Measurements from ENCODE around the gene KRT74. TPM values are rescaled to one million over a fixed set of nuclear protein-coding genes. Genes with fewer than 3 reads are reported as not detected.

KRT74 gene
- total and polyA plus RNA-seq, 2 of the 8 experiments (the other 6 are each of a cell fraction or from before 2014, with no cell fraction given): not detected

- DNase-seq (ENCODE audit: low read depth in 1 of 2, low spot score in 2 of 2) (no peak), FAIRE-seq (no peak)
- H3K36me3 ChIP-seq (ENCODE audit: control insufficient read depth in 2 of 4, insufficient read depth in 4 of 4, low read length in 3 of 4): no peaks in the 10 kb centered on the region
- 98% methylated on average over 6 of the region's 6 CpGs; no CpG with 5 or more reads in 1 of the 2 experiments for WGBS, 2 experiments (ENCODE audit: extremely low coverage in 1 of 2, insufficient coverage in 1 of 2, insufficient read length in 1 of 2, insufficient replicate concordance in 2 of 2, low coverage in 1 of 2, low lambda C conversion rate in 2 of 2, missing lambda C conversion rate in 1 of 2)
- no peak overlapping the region for H2BK120ac ChIP-seq (replicated peaks; ENCODE audit: low read depth, low read length)
- H3K56ac ChIP-seq (replicated peaks; ENCODE audit: insufficient read length, low read depth, low read length): no peak overlapping the region
- no peaks in the 10 kb centered on the region for H4K20me1 ChIP-seq (replicated peaks in 1 of 2; ENCODE audit: control insufficient read depth in 1 of 2, insufficient read depth in 2 of 2, low read length in 2 of 2)
- no peak overlapping the region for H2BK12ac ChIP-seq (ENCODE audit: low read depth, low read length)
- H3K23me2 ChIP-seq (ENCODE audit: low read depth, low read length): no peaks in the 10 kb centered on the region
- CTCF ChIA-PET (ENCODE audit: partially characterized antibody): interaction anchor here (1.0 to 23.2 kb wide), 27 partner anchors 8 to 404 kb away, joined by 3 to 502 read pairs (median 6); partner anchors contain the start of genes KRT74 and KRT85
- no peak overlapping the region for H3K4ac ChIP-seq (replicated peaks; ENCODE audit: insufficient read length, low read depth, low read length)
- no peak overlapping the region for H3K9ac ChIP-seq (replicated peaks in 1 of 4; ENCODE audit: extremely low read depth in 1 of 4, low read depth in 3 of 4, low read length in 3 of 4)
- no peaks in the 10 kb centered on the region for H3K79me1 ChIP-seq (ENCODE audit: low read depth, low read length)
- H3K14ac ChIP-seq (ENCODE audit: insufficient read length): no peak overlapping the region
- no peaks in the 10 kb centered on the region for H3K27me3 ChIP-seq (replicated peaks in 1 of 4; ENCODE audit: control insufficient read depth in 3 of 4, extremely low read depth in 1 of 4, insufficient read depth in 3 of 4, low read length in 3 of 4)
- no peak overlapping the region for H2BK5ac ChIP-seq (ENCODE audit: low read depth, low read length)
- H4K5ac ChIP-seq (ENCODE audit: insufficient read length, low read depth, low read length): no peak overlapping the region
- H2AFZ ChIP-seq (ENCODE audit: low read length): no peak overlapping the region
- TF ChIP-seq EGR1 (IDR thresholded peaks at IDR 0.05; ENCODE audit: borderline replicate concordance, low read depth, low read length): no peak
- POLR2A ChIA-PET (ENCODE audit: partially characterized antibody): no interaction called here
- H3K4me1 ChIP-seq (replicated peaks in 1 of 4; ENCODE audit: control insufficient read depth in 3 of 4, insufficient read depth in 4 of 4, low read length in 3 of 4): no peaks in the 10 kb centered on the region
- H2BK15ac ChIP-seq (ENCODE audit: low read length): no peak overlapping the region
- no peak overlapping the region for H3K23ac ChIP-seq (ENCODE audit: insufficient read length)
- H3K27ac ChIP-seq (ENCODE audit: low read depth, low read length): no peak overlapping the region
- no peak overlapping the region for H2AK5ac ChIP-seq (ENCODE audit: low read depth, low read length)
- no peak overlapping the region for H2BK20ac ChIP-seq (ENCODE audit: low read length)
- no peak overlapping the region; the same call in 1 of the 2 replicates for H4K8ac ChIP-seq (ENCODE audit: extremely low read depth, insufficient read depth, low read length)
- no peak overlapping the region for H3K4me3 ChIP-seq (ENCODE audit: extremely low read depth in 1 of 4, insufficient read depth in 2 of 4, low read depth in 3 of 4, low read length in 4 of 4)
- no peaks in the 10 kb centered on the region for H3K9me3 ChIP-seq (ENCODE audit: insufficient read depth in 2 of 2, low read depth in 1 of 2, low read length in 1 of 2)
- H3K18ac ChIP-seq (ENCODE audit: extremely low read depth, low read length): no peak overlapping the region
- no peak overlapping the region for H3K4me2 ChIP-seq (ENCODE audit: insufficient read depth in 1 of 2, low read depth in 2 of 2, low read length in 2 of 2)
- H4K91ac ChIP-seq (replicated peaks; ENCODE audit: insufficient read length, low read length): no peak overlapping the region
- H3K79me2 ChIP-seq (ENCODE audit: control insufficient read depth in 1 of 2, insufficient read depth in 2 of 2, low read length in 2 of 2): no peaks in the 10 kb centered on the region
Measured at GRCh38 chr12:52581481-52581880, 7.8 kb upstream of the KRT74 start.
